T-helper 1 cell treated with Interleukin-12 subunit alpha and Interleukin-12 subunit beta and Interleukin-4 antibody, amounts not matched to agents 30 μg/mL and 1 μg/mL, for 36 hours (primary cell): ENCODE data around the gene ATXN10.
"Not testable (repeated sequence)": the region's sequence is repeated elsewhere in the genome, so short reads cannot be mapped to it uniquely, and the experiment has no call there.

Experiments
- H3K27ac Mint-ChIP-seq: one replicate; pipeline ENCODE4 v1.8.0; 2021; ENCODE audit warnings: mild to moderate bottlenecking, mixed read lengths
- H3K27me3 Mint-ChIP-seq: one replicate; pipeline ENCODE4 v1.8.0; 2021; ENCODE audit warnings: low read depth, mixed read lengths
- H3K36me3 Mint-ChIP-seq: one replicate; pipeline ENCODE4 v1.8.0; 2021; ENCODE audit warnings: low read depth, mixed read lengths
- H3K4me1 Mint-ChIP-seq: one replicate; pipeline ENCODE4 v1.8.0; 2021; ENCODE audit warnings: low read depth, mixed read lengths
- H3K4me3 Mint-ChIP-seq: one replicate; pipeline ENCODE4 v1.8.0; 2021; ENCODE audit warnings: mild to moderate bottlenecking, moderate library complexity, mixed read lengths
- H3K9me3 Mint-ChIP-seq: one replicate; pipeline ENCODE4 v1.8.0; 2021; ENCODE audit warnings: mixed read lengths

The ATXN10 gene

DNA sequence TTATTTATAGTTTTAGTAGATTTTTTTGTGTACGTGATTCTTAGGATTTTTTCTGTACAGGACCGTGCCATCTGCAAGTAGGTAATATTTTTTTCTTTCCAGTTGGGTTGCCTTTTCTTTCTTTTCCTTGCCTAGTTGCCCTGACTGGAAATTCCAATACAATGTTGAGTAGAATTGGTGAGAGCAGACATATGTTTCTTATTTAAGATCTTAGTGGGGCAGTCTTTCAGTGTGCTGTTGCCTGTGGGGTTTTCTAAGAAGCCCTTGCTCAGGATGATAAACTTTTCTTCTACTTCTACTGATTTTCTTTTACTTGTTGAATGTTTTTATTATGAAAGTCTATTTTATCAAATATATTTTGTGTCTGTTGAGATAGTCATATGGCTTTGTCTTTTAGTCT is 33.0 kb downstream of the ATXN10 start:
- no peaks in the 10 kb centered on the region for H3K27me3 Mint-ChIP-seq
- no peak overlapping the region for H3K27ac Mint-ChIP-seq
- peaks cover 46% of the 10 kb centered on the region for H3K36me3 Mint-ChIP-seq
- no peak overlapping the region for H3K4me3 Mint-ChIP-seq
- peaks cover 11% of the 10 kb centered on the region for H3K4me1 Mint-ChIP-seq
- H3K9me3 Mint-ChIP-seq: no peaks in the 10 kb centered on the region

GRCh38 chr22:45707605-45708004 is 36.0 kb downstream of the ATXN10 start:
- no peak overlapping the region for H3K4me3 Mint-ChIP-seq
- no peaks in the 10 kb centered on the region for H3K27me3 Mint-ChIP-seq
- no peaks in the 10 kb centered on the region for H3K9me3 Mint-ChIP-seq
- peaks cover 14% of the 10 kb centered on the region for H3K4me1 Mint-ChIP-seq
- no peak overlapping the region for H3K27ac Mint-ChIP-seq
- peaks cover 34% of the 10 kb centered on the region for H3K36me3 Mint-ChIP-seq

DNA sequence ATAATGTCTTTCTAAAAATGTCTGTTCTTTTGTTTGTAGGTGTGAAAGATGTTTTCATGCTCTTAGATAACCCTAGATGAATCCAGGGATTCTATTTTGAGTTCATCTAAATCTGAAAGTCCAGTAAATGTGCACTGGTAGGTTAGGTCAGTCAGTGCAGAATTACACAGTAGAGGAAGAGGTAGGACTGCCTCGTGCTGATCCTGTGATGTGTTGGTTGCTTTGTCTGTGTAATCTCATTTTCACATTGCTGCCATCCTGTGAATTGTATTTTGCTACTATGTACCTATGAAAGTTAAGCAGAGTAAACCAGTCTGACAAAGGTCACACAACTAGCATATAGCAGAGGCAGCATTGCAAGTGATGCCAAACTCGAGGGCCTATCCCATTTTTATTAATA is 36.5 kb downstream of the ATXN10 start:
- no peak overlapping the region for H3K4me3 Mint-ChIP-seq
- H3K27ac Mint-ChIP-seq: no peak overlapping the region
- no peaks in the 10 kb centered on the region for H3K9me3 Mint-ChIP-seq
- peaks cover 14% of the 10 kb centered on the region for H3K4me1 Mint-ChIP-seq
- H3K36me3 Mint-ChIP-seq: peaks cover 31% of the 10 kb centered on the region
- H3K27me3 Mint-ChIP-seq: no peaks in the 10 kb centered on the region

GRCh38 chr22:45709060-45709739 is 37.6 kb downstream of the ATXN10 start:
- H3K4me3 Mint-ChIP-seq: no peak overlapping the region
- no peaks in the 10 kb centered on the region for H3K9me3 Mint-ChIP-seq
- H3K36me3 Mint-ChIP-seq: peaks cover 22% of the 10 kb centered on the region

GRCh38 chr22:45709866-45710265 is 38.2 kb downstream of the ATXN10 start:
- H3K36me3 Mint-ChIP-seq: peaks cover 18% of the 10 kb centered on the region
- H3K27me3 Mint-ChIP-seq: no peaks in the 10 kb centered on the region
- no peak overlapping the region for H3K4me3 Mint-ChIP-seq
- no peaks in the 10 kb centered on the region for H3K9me3 Mint-ChIP-seq
- H3K27ac Mint-ChIP-seq: no peak overlapping the region
- peaks cover 14% of the 10 kb centered on the region for H3K4me1 Mint-ChIP-seq

More at GRCh38 chr22:45709060-45709739, 37.6 kb downstream of the ATXN10 start:
- no peaks in the 10 kb centered on the region for H3K27me3 Mint-ChIP-seq
- H3K4me1 Mint-ChIP-seq: peaks cover 14% of the 10 kb centered on the region
- peak overlapping the region; percentile 7 for H3K27ac Mint-ChIP-seq

GRCh38 chr22:45710469-45710868 is 38.8 kb downstream of the ATXN10 start:
- Mint-ChIP-seq H3K27me3 (no peaks in the 10 kb centered on the region), H3K9me3 (no peaks in the 10 kb centered on the region), H3K4me3 (no peak overlapping the region), H3K27ac (no peak overlapping the region), H3K4me1 (peaks cover 14% of the 10 kb centered on the region), H3K36me3 (peaks cover 17% of the 10 kb centered on the region)

DNA sequence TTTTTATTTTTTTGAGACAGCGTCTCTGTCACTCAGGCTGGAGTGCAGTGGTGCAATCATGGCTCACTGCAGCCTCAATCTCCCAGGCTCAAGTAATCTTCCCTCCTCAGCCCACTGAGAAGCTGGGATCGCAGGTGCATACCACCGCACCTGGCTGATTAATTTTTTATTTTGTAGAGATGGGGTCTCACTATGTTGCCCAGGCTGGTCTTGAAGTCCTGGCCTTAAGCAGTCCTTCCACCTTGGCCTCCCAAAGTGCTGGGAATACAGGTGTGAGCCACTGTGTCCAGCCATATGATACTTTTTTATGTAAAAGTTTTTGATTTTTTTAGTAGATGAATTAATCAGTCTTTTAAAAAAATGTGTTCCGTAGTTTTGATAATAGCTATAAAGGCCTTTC is 42.8 kb downstream of the ATXN10 start:
- H3K27me3 Mint-ChIP-seq, H3K27ac Mint-ChIP-seq, H3K4me3 Mint-ChIP-seq, H3K36me3 Mint-ChIP-seq, H3K9me3 Mint-ChIP-seq, H3K4me1 Mint-ChIP-seq: not testable (repeated sequence)

DNA sequence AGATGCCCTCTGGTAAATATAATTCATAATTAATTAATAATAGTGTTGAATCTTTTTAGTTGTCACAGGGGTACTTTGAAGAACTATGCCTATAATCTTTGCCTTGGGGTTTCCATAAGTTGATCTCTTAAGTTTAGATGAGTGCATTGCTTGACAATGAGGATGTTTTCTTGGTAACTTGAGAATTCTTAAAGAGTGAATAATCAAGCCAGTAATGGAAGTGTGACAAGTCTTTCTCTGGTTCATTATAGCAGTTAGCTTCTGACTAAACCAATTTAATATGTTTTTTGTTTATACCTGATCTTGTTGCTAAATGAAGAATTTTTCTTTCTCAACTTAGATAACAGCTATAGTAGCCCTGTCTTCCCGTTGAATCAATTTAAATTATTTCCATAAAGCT is 46.2 kb downstream of the ATXN10 start:
- Mint-ChIP-seq H3K9me3 (no peaks in the 10 kb centered on the region), H3K4me3 (no peak overlapping the region), H3K4me1 (no peaks in the 10 kb centered on the region), H3K27me3 (no peaks in the 10 kb centered on the region), H3K27ac (no peak overlapping the region), H3K36me3 (peaks cover 14% of the 10 kb centered on the region)

DNA sequence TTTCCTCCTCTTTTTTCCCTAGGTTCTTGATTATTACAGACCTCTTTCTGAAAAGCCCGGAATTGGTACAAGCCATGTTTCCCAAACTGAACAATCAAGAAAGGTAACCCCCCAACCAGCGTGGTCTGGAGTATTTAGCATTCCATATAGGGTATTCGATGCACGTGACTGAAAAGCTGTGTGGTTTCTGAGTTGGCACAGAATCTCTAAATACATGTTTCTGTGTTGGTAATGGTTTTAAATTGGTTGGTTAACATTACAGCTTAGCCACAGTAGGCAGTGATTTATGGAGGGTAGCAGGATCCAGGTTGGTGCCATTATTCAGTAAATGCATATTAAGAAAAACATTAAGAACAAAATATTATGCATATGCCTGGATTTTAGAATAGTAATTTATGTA is 46.8 kb downstream of the ATXN10 start:
- Mint-ChIP-seq H3K4me1 (peaks cover 2% of the 10 kb centered on the region), H3K4me3 (no peak overlapping the region), H3K36me3 (peaks cover 14% of the 10 kb centered on the region), H3K9me3 (no peaks in the 10 kb centered on the region), H3K27ac (no peak overlapping the region), H3K27me3 (no peaks in the 10 kb centered on the region)

DNA sequence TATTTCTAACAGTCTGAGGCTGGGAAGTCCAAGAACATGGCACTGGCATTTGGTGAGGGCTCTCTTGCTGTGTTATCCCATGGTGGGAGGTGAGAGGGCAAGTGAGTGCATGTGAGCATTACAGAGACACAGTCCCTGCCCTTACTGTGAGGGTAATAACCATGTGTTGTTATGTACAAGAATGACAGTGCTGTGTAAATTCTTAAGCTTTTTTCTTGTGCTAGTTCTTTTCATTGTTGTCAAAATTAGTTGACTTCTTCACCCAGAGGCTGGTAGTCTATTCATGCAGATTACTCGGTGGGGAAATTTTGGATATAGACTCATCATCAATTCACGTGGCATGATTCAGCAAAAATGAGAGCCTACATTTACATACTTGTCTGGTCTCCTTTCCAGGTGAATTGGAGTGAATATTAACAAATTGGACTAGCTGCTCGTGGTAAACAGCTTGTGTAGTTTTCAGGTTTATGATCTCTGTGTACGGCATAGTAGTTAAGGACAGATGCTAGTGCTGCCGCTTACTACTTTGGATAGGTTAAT is 49.3 kb downstream of the ATXN10 start:
- no peak overlapping the region for H3K27ac Mint-ChIP-seq
- H3K4me1 Mint-ChIP-seq: peaks cover 4% of the 10 kb centered on the region
- no peak overlapping the region for H3K4me3 Mint-ChIP-seq
- no peaks in the 10 kb centered on the region for H3K27me3 Mint-ChIP-seq
- no peaks in the 10 kb centered on the region for H3K9me3 Mint-ChIP-seq
- peaks cover 13% of the 10 kb centered on the region for H3K36me3 Mint-ChIP-seq

- H3K4me1 Mint-ChIP-seq: peaks cover 4% of the 10 kb centered on the region
- no peaks in the 10 kb centered on the region for H3K9me3 Mint-ChIP-seq
- no peaks in the 10 kb centered on the region for H3K27me3 Mint-ChIP-seq
- no peak overlapping the region for H3K27ac Mint-ChIP-seq
- no peak overlapping the region for H3K4me3 Mint-ChIP-seq
- H3K36me3 Mint-ChIP-seq: peaks cover 13% of the 10 kb centered on the region
Observed at GRCh38 chr22:45722006-45722405, 50.4 kb downstream of the ATXN10 start.

DNA sequence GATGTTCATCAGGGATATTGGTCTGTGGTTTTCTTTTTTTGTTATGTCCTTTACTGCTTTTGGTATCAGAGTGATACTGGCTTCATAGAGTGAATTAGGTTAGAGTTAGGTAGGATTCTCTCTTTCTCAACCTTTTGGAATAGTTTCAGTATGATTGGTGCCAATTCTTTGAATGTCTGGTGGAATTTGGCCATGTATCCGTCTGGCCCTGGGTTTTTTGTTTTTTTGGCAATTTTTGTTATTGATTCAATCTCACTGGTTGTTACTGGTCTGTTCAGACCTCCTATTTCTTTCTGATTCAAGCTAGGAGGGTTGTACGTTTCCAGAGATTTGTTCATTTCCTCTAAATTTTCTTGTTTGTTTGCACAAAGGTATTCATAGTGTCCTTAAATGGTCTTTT is 54.4 kb downstream of the ATXN10 start:
- Mint-ChIP-seq H3K36me3 (peaks cover 12% of the 10 kb centered on the region), H3K4me1 (peaks cover 9% of the 10 kb centered on the region)

DNA sequence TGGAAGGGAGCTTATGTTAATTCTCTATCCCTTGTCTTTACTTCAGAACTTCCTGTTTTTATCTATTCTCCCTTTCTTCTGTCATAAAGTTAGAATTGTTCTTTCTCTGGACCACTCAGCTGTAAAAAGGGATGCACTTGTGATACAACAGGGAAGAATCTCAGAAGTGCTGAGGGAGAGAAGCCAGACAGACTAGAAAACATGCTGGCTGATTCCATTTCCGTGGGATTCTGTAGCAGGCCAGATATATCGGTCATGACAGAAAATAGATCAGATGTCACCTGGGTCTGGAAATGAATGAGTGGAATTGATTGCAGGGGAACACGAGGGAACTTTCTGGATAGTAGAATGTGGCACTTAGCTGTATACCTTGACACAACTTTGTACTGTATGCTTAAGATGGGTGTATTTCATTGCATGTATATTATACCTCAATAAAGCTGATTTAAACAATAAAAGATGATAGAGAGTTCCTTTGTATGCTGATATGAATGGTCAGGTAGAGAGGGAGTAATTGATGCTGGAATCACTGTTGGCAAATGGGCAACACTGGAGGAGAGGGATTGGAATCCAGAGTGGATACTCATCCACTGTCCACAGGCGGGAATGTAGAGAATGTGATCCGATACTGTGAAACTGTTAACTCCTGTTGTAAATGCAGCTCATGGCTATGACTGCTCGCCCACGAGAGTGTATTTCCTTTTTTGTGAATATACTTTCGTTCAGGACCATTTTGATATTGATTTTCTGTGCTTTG is 59.6 kb downstream of the ATXN10 start:
- no peaks in the 10 kb centered on the region for H3K9me3 Mint-ChIP-seq

More for the DNA sequence above, 54.4 kb downstream of the ATXN10 start:
- Mint-ChIP-seq H3K4me3 (no peak overlapping the region), H3K27me3 (no peaks in the 10 kb centered on the region), H3K9me3 (no peaks in the 10 kb centered on the region), H3K27ac (no peak overlapping the region)

DNA sequence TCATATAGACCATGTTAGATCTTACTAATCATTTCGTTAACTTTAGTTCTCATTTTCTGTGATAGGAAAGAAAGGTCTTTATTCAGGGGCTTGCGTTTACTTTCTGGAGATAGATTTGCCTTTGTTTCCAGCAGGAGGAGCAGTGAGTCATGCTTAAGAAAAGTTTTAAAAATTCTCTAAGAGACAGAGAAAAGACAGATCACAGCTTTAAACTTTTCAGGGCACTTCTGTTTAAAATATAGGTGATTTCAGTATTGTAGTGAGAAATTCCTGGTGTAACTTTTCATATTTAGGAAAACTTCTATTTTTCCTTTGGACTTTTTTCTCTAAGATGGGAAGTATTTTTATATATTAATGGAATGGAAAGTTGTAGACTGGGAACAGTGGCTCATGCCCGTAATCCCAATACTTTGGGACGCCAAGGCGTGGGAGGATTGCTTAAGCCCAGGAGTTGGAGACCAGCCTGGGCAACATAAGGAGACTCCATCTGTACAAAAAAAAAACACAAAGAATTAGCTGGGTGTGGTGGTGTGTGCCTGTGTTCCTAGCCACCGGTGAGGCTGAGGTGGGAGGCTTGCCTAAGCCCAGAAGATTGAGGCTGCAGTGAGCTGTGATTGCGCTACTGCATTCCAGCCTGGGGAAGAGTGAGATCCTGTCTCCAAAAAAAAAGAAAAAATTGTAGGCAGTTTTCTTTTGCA is 60.3 kb downstream of the ATXN10 start:
- H3K4me1 Mint-ChIP-seq: peaks cover 5% of the 10 kb centered on the region
- no peaks in the 10 kb centered on the region for H3K27me3 Mint-ChIP-seq
- H3K9me3 Mint-ChIP-seq: no peaks in the 10 kb centered on the region
- peaks cover 11% of the 10 kb centered on the region for H3K36me3 Mint-ChIP-seq
- H3K27ac Mint-ChIP-seq: no peak overlapping the region
- H3K4me3 Mint-ChIP-seq: no peak overlapping the region

More for the DNA sequence above, 59.6 kb downstream of the ATXN10 start:
- H3K27me3 Mint-ChIP-seq: no peaks in the 10 kb centered on the region
- H3K36me3 Mint-ChIP-seq: peaks cover 6% of the 10 kb centered on the region
- H3K4me1 Mint-ChIP-seq: peaks cover 5% of the 10 kb centered on the region
- H3K27ac Mint-ChIP-seq: no peak overlapping the region
- H3K4me3 Mint-ChIP-seq: no peak overlapping the region
